Measurements from ENCODE around the gene MRGPRX4. TPM values are rescaled to one million over a fixed set of nuclear protein-coding genes. Genes with fewer than 3 reads are reported as not detected.
"Not testable (repeated sequence)": the region's sequence is repeated elsewhere in the genome, so short reads cannot be mapped to it uniquely, and the experiment has no call there.

MRGPRX4 gene
- total RNA-seq, result not detected

DNA sequence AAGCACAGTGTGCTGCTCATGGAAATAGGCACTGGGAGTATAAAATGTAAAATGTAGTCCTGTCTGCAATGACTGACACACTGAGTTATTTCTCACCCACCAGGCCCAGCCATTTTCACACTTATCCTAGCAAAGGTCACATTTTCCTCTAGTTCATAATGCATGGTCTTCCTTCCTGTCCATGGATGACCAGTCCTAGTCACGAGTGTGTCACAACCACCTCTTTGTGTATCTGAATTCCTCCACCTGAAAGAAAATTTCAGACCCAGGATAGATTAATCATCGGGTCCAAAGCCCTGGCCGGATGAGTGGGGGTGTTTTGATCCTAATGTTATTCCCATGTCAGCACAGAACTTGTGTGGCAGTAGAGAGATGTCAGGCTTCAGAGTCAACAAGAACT is at the start of gene MRGPRX4:
Gene MRGPRX4, plus strand, starts transcription at position 172 of the 400 bp plus-strand sequence. CDS start 420 bp downstream, outside the sequence.
- WGBS, 2 donors (ENCODE audit: low coverage in 1 of 2), result 40 to 77% methylated on average over 1 to 3 of the region's 3 CpGs
- TF ChIP-seq, protein P1, sequence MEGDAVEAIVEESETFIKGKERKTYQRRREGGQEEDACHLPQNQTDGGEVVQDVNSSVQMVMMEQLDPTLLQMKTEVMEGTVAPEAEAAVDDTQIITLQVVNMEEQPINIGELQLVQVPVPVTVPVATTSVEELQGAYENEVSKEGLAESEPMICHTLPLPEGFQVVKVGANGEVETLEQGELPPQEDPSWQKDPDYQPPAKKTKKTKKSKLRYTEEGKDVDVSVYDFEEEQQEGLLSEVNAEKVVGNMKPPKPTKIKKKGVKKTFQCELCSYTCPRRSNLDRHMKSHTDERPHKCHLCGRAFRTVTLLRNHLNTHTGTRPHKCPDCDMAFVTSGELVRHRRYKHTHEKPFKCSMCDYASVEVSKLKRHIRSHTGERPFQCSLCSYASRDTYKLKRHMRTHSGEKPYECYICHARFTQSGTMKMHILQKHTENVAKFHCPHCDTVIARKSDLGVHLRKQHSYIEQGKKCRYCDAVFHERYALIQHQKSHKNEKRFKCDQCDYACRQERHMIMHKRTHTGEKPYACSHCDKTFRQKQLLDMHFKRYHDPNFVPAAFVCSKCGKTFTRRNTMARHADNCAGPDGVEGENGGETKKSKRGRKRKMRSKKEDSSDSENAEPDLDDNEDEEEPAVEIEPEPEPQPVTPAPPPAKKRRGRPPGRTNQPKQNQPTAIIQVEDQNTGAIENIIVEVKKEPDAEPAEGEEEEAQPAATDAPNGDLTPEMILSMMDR (IDR thresholded peaks at IDR 0.05), result no peak
- TF ChIP-seq EP300 (IDR thresholded peaks at IDR 0.05; ENCODE audit: low read depth), result no peak
- in situ Hi-C loops (cut with MboI; ENCODE audit: low pct_ligation_motif_present in 1 of 4, low pct_unique_long_range_greater_than_20kb in 1 of 4, low sequenced_read_pairs in 3 of 4), result no loop called here
- H3K4me1 ChIP-seq, result no peaks in the 10 kb centered on the region
- H3K27me3 ChIP-seq, result no peaks in the 10 kb centered on the region
- no peak within 1 kb of the TSS for H3K27ac ChIP-seq
- no peaks in the 10 kb centered on the region for H3K36me3 ChIP-seq
- no peak within 1 kb of the TSS for H3K4me3 ChIP-seq
- DNase-seq, result no peak
- no peaks in the 10 kb centered on the region for H3K9me3 ChIP-seq
- intact Hi-C loops (cut with DNase I; ENCODE audit: low total_unique reads), result no loop called here

DNA sequence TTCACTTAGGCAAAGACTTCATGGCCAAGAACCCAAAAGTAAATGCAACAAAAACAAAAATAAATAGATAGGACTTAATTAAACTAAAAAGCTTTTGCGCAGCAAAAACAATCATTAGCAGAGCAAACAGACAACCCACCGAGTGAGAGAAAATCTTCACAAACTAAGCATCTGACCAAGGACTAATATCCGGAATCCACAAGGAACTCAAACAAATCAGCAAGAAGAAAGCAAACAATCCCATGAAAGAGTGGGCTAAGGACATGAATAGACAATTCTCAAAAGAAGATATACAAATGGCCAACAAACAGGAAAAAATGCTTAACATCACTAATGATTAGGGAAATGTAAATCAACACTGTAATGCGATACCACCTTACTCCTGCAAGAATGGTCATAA is 41.5 kb upstream of the MRGPRX4 start:
- intact Hi-C loops (cut with DNase I; ENCODE audit: low total_unique reads); H3K27ac ChIP-seq; H3K4me1 ChIP-seq; in situ Hi-C loops (cut with MboI; ENCODE audit: low pct_ligation_motif_present in 1 of 4, low pct_unique_long_range_greater_than_20kb in 1 of 4, low sequenced_read_pairs in 3 of 4); DNase-seq; H3K4me3 ChIP-seq; H3K36me3 ChIP-seq; H3K9me3 ChIP-seq: not testable (repeated sequence)
- WGBS, 2 donors (ENCODE audit: low coverage in 1 of 2), result 90 to 94% methylated on average over 4 of the region's 4 CpGs
- peaks cover 21% of the 10 kb centered on the region for H3K27me3 ChIP-seq

DNA sequence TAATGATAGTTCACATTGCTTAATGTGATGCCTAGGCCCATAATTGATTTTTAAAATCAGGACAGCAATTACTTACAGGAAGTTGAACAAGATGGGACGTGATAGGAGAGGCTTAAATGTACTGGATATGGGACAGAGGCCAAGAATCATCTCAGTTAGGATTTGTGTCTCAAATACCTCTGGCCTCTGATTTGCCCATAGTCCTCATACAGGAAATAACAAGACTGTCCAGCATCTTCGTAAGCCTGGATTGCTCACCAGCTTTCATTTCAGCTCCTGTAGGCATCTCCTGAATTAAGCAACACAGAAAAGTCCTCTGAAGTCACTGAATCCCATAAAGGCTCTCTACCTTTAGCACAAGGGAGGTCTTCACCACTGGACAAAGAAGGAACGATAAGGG is 40.3 kb upstream of the MRGPRX4 start, which contains the start of gene MRGPRX3:
Gene MRGPRX3, plus strand, starts transcription at position 231 of the 400 bp plus-strand sequence. CDS start 4,632 bp downstream, outside the sequence.
- TF ChIP-seq, protein P1 (IDR thresholded peaks at IDR 0.05), result no peak
- TF ChIP-seq EP300 (IDR thresholded peaks at IDR 0.05; ENCODE audit: low read depth) (no peak), POLR2A (IDR thresholded peaks at IDR 0.05) (no peak), POLR2AphosphoS5 (IDR thresholded peaks at IDR 0.05) (no peak)
- WGBS, 2 donors (ENCODE audit: low coverage in 1 of 2), result 53 to 54% methylated on average over 3 of the region's 3 CpGs
- Histone ChIP-seq H3K4me1 (no peaks in the 10 kb centered on the region), H3K4me3 (no peak within 1 kb of the TSS), H3K27me3 (peaks cover 21% of the 10 kb centered on the region), H3K36me3 (no peaks in the 10 kb centered on the region), H3K27ac (no peak within 1 kb of the TSS), H3K9me3 (no peaks in the 10 kb centered on the region)
- intact Hi-C loops (cut with DNase I; ENCODE audit: low total_unique reads), result no loop called here
- in situ Hi-C loops (cut with MboI; ENCODE audit: low pct_ligation_motif_present in 1 of 4, low pct_unique_long_range_greater_than_20kb in 1 of 4, low sequenced_read_pairs in 3 of 4), result no loop called here
- DNase-seq, result no peak

DNA sequence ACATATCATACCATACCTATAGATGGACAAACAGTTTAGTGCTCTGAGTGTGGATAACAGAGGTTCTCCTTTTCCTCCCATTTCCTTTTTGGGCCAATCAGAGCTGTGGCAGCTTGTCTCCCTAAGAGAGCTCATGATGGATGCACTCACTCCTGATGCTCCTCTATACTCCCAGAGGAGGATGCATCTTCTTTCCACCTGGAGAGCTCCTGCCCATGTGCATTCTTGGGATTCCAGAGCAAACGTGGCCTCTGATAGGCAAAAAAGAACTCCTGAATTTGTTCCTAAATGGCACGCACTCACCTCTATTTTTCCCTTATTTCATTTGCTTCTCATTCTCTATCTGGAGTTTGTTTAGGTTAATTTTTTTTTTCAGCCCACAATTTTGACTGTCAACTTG is 37.3 kb upstream of the MRGPRX4 start:
- TF ChIP-seq POLR2AphosphoS5 (IDR thresholded peaks at IDR 0.05) (no peak), EP300 (IDR thresholded peaks at IDR 0.05; ENCODE audit: low read depth) (no peak), POLR2A (IDR thresholded peaks at IDR 0.05) (no peak)
- TF ChIP-seq, protein P1 (IDR thresholded peaks at IDR 0.05), result no peak
- intact Hi-C loops (cut with DNase I; ENCODE audit: low total_unique reads) (no loop called here), in situ Hi-C loops (cut with MboI; ENCODE audit: low pct_ligation_motif_present in 1 of 4, low pct_unique_long_range_greater_than_20kb in 1 of 4, low sequenced_read_pairs in 3 of 4) (no loop called here)
- Histone ChIP-seq H3K27ac (no peak overlapping the region), H3K9me3 (no peaks in the 10 kb centered on the region), H3K27me3 (peaks cover 6% of the 10 kb centered on the region), H3K4me1 (no peaks in the 10 kb centered on the region), H3K4me3 (no peak overlapping the region), H3K36me3 (no peaks in the 10 kb centered on the region)
- no peak for DNase-seq
- 45 to 46% methylated on average over 2 of the region's 2 CpGs for WGBS, 2 donors (ENCODE audit: low coverage in 1 of 2)

DNA sequence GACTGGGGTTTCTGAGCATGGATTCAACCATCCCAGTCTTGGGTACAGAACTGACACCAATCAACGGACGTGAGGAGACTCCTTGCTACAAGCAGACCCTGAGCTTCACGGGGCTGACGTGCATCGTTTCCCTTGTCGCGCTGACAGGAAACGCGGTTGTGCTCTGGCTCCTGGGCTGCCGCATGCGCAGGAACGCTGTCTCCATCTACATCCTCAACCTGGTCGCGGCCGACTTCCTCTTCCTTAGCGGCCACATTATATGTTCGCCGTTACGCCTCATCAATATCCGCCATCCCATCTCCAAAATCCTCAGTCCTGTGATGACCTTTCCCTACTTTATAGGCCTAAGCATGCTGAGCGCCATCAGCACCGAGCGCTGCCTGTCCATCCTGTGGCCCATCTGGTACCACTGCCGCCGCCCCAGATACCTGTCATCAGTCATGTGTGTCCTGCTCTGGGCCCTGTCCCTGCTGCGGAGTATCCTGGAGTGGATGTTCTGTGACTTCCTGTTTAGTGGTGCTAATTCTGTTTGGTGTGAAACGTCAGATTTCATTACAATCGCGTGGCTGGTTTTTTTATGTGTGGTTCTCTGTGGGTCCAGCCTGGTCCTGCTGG is 35.3 kb upstream of the MRGPRX4 start:
- Histone ChIP-seq H3K9me3 (no peaks in the 10 kb centered on the region), H3K27ac (no peak overlapping the region), H3K36me3 (no peaks in the 10 kb centered on the region), H3K4me1 (no peaks in the 10 kb centered on the region), H3K4me3 (no peak overlapping the region), H3K27me3 (no peaks in the 10 kb centered on the region)
- intact Hi-C loops (cut with DNase I; ENCODE audit: low total_unique reads) (no loop called here), in situ Hi-C loops (cut with MboI; ENCODE audit: low pct_ligation_motif_present in 1 of 4, low pct_unique_long_range_greater_than_20kb in 1 of 4, low sequenced_read_pairs in 3 of 4) (no loop called here)
- TF ChIP-seq POLR2AphosphoS5 (IDR thresholded peaks at IDR 0.05), result no peak
- no peak for TF ChIP-seq EP300 (IDR thresholded peaks at IDR 0.05; ENCODE audit: low read depth)
- TF ChIP-seq, protein P1 (IDR thresholded peaks at IDR 0.05), result no peak
- no peak for TF ChIP-seq POLR2A (IDR thresholded peaks at IDR 0.05)
- no peak for DNase-seq
- 95 to 97% methylated on average over 14 to 29 of the region's 29 CpGs for WGBS, 2 donors (ENCODE audit: low coverage in 1 of 2)
